Lung (tissue), 12 donors: ENCODE data around the gene PLEKHD1. TPM values are rescaled to one million over a fixed set of nuclear protein-coding genes. Genes with fewer than 3 reads are reported as not detected.

Source experiments
- ATAC-seq: fragments of 200-7000 bp; cut with Tn5 transposase; one replicate; pipeline ENCODE4 v1.9.1; 2020; ENCODE audit warnings: moderate number of reproducible peaks; ENCODE audit not compliant: insufficient read depth, low FRiP score
- DNase-seq, 3 donors: peaks; one replicate each; pipeline ENCODE4 v3.0.0-alpha.2; 2013 to 2017
- H3K27ac ChIP-seq, 2 donors: one replicate each; pipeline ENCODE4 v1.5.1; 2013; ENCODE audit warnings: mild to moderate bottlenecking in 2 of 2, moderate library complexity in 2 of 2, control low read depth in 1 of 2, inconsistent platforms in 1 of 2, low read depth in 1 of 2, low read length in 1 of 2
- H3K27me3 ChIP-seq, 3 donors: one replicate each; pipeline ENCODE4 v1.5.1; 2013; ENCODE audit warnings: low read length in 2 of 3; ENCODE audit not compliant: control insufficient read depth in 3 of 3, insufficient read depth in 3 of 3
- H3K36me3 ChIP-seq, 4 donors: one replicate each; pipeline ENCODE4 v1.5.1; 2013; ENCODE audit warnings: low read length in 4 of 4, mild to moderate bottlenecking in 1 of 4, moderate library complexity in 1 of 4; ENCODE audit not compliant: control insufficient read depth in 4 of 4, insufficient read depth in 4 of 4
- H3K4me1 ChIP-seq, 5 donors: one replicate each; pipeline ENCODE4 v1.5.1; 2013; ENCODE audit warnings: low read length in 5 of 5, mild to moderate bottlenecking in 2 of 5, moderate library complexity in 1 of 5; ENCODE audit not compliant: control insufficient read depth in 5 of 5, insufficient read depth in 5 of 5
- H3K4me3 ChIP-seq: one replicate; pipeline ENCODE4 v1.5.1; 2013; ENCODE audit warnings: mild to moderate bottlenecking, control low read depth, moderate library complexity
- H3K9ac ChIP-seq, 2 donors: one replicate each; pipeline ENCODE4 v1.5.1; 2013; ENCODE audit warnings: low read length in 2 of 2, control low read depth in 1 of 2; ENCODE audit not compliant: insufficient read depth in 1 of 2
- H3K9me3 ChIP-seq, 4 donors: one replicate each; pipeline ENCODE4 v1.5.1; 2013; ENCODE audit warnings: low read length in 3 of 4, mild to moderate bottlenecking in 1 of 4, moderate library complexity in 1 of 4; ENCODE audit not compliant: control insufficient read depth in 4 of 4, insufficient read depth in 3 of 4
- WGBS, 2 donors: extraction: QIAGEN DNeasy Blood & Tissue Kit; methylation state at CpG; one replicate each; pipeline ENCODE4 v1.1.7; 2013; 5-methylcytosine and 5-hydroxymethylcytosine counted together
- polyA plus RNA-seq, 2 donors: library from polyadenylated mRNA; stranded (reverse); fragments of 200-250 nt; gene quantifications; one replicate each; pipeline ENCODE4 v1.2.1, GENCODE V29; 2013
- total RNA-seq, 2 donors: library from RNA; depleted of rRNA in 1 of 2; stranded (reverse); fragments of >200 nt in 1 of 2; gene quantifications; one replicate each; pipeline ENCODE4 v1.2.1, GENCODE V29; 2014 to 2021
- TF ChIP-seq, protein P1 (sequence below): IDR thresholded peaks from 2 replicates; pipeline ENCODE4 v1.5.1; 2012; ENCODE audit warnings: mild to moderate bottlenecking; ENCODE audit errors: control extremely low read depth, extremely low read depth
- donor health status: control.
- donor health status: control.
- donor health status: Bipolar disorder and iron deficiency.
- donor health status: healthy.
- donor health status: DM: yes; HTN: yes; CAD: no.

PLEKHD1 gene
- total and polyA plus RNA-seq, 4 donors: 0.11 to 0.83 (median 0.33) TPM; not detected in 1

DNA sequence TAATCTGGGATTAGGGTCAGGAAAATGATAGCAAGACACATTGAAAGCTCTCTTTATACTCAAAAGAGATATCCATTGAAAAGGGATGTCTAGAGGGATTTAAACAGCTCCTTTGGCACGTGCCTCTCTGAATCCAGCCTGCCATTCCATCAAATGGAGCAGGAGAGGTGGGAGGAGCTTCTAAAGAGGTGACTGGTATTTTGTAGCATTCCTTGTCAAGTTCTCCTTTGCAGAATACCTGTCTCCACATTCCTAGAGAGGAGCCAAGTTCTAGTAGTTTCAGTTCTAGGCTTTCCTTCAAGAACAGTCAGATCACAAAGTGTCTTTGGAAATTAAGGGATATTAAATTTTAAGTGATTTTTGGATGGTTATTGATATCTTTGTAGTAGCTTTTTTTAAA, 25.4 kb upstream of the PLEKHD1 start:
- Histone ChIP-seq H3K9ac (no peak overlapping the region), H3K36me3 (peaks cover 13 to 46% (median 17%) of the 10 kb centered on the region in 4 donors), H3K4me3 (no peak overlapping the region), H3K27ac (no peak overlapping the region), H3K4me1 (no peaks in the 10 kb centered on the region), H3K9me3 (no peaks in the 10 kb centered on the region), H3K27me3 (no peaks in the 10 kb centered on the region)
- DNase-seq (peak in 1 of 3 donors; percentile 19), ATAC-seq (no peak)
- 60 to 83% methylated on average over 1 of the region's 1 CpG for WGBS, 2 donors
- TF ChIP-seq, protein P1, sequence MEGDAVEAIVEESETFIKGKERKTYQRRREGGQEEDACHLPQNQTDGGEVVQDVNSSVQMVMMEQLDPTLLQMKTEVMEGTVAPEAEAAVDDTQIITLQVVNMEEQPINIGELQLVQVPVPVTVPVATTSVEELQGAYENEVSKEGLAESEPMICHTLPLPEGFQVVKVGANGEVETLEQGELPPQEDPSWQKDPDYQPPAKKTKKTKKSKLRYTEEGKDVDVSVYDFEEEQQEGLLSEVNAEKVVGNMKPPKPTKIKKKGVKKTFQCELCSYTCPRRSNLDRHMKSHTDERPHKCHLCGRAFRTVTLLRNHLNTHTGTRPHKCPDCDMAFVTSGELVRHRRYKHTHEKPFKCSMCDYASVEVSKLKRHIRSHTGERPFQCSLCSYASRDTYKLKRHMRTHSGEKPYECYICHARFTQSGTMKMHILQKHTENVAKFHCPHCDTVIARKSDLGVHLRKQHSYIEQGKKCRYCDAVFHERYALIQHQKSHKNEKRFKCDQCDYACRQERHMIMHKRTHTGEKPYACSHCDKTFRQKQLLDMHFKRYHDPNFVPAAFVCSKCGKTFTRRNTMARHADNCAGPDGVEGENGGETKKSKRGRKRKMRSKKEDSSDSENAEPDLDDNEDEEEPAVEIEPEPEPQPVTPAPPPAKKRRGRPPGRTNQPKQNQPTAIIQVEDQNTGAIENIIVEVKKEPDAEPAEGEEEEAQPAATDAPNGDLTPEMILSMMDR: no peak

DNA sequence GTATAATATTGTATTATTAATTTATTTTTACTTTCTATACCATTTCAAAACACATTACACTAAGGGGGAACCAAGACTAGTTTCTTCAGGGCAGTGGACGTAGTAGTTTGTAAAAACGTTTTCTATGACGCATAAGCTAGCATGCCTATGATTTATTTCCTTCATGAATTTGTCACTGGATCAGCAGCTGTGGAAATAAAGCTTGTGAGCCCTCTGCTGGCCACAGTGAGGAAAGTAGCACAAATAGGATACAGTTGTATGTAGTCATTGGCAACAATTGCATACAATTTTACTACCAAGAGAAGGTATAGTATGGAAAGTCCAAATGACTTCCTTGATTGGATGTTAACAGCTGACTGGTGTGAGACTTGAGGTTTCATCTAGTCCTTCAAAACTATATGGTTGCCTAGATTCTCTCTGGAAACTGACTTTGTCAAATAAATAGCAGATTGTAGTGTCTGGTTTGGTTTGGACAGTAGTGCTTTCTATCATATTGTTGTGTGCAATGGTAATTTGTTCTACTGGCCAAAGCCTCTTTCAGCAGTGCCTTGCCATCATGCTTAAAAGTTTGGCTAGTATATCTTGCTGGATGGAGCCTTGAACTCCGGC, 24.3 kb upstream of the PLEKHD1 start:
- TF ChIP-seq, protein P1: peak; percentile 79
- no peak overlapping the region for H3K27ac ChIP-seq
- DNase-seq (peak; percentile 76 to 87 (median 82)), ATAC-seq (peak; percentile 74)
- WGBS, 2 donors: 26% methylated on average over 4 of the region's 4 CpGs
- no peak overlapping the region for H3K4me3 ChIP-seq
- no peaks in the 10 kb centered on the region for H3K9me3 ChIP-seq
- no peaks in the 10 kb centered on the region for H3K4me1 ChIP-seq
- H3K36me3 ChIP-seq: peaks cover 13 to 41% (median 17%) of the 10 kb centered on the region in 4 donors
- no peaks in the 10 kb centered on the region for H3K27me3 ChIP-seq
- H3K9ac ChIP-seq: no peak overlapping the region

DNA sequence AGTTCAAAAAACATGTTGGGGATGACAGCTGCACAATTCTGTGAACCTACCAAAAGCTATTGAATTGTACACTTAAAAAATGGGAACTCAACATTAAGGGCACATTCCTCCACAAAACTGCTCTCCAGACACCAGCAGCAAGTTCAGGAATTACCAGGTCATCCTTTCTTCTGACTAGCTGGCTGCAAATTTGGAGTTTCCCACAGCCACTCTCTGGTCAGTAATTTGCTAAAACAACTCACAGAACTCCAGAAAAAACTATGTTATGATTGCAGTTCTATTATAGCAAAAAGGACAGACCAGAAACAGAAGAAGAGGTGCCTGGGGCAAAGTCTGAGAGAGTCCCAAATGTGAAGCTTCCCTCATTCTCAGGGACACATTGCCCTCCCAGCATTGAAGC, 20.1 kb upstream of the PLEKHD1 start:
- H3K36me3 ChIP-seq: peaks cover 0 to 16% (median 6%) of the 10 kb centered on the region in 4 donors
- no peaks in the 10 kb centered on the region for H3K9me3 ChIP-seq
- no peaks in the 10 kb centered on the region for H3K4me1 ChIP-seq
- ATAC-seq (no peak), DNase-seq (no peak)
- no peak overlapping the region for H3K4me3 ChIP-seq
- no peaks in the 10 kb centered on the region for H3K27me3 ChIP-seq
- H3K9ac ChIP-seq: no peak overlapping the region
- TF ChIP-seq, protein P1: no peak
- H3K27ac ChIP-seq: no peak overlapping the region

DNA sequence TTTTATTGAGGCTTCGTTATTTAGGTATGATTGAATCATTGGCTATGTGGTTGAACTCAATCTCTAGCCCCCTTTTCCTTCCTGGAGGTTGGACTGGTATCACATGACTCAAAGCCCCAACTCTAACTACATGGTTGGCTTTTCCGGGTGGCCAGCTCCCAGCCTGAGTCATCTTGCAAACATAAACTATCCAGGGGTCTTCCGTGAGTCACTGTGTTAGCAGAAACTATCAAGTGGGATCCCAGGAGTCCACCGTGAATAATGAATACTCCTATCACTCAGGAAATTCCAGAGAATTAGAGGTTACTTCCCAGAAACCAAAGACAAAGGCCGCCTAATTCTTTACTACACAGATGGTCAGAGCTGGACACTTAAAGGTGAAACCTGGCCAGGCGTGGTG, 19.7 kb upstream of the PLEKHD1 start:
- TF ChIP-seq, protein P1: no peak
- DNase-seq (no peak), ATAC-seq (no peak)

More for the DNA sequence above, 19.7 kb upstream of the PLEKHD1 start:
- no peak overlapping the region for H3K27ac ChIP-seq
- 77 to 90% methylated on average over 6 of the region's 6 CpGs for WGBS, 2 donors
- no peaks in the 10 kb centered on the region for H3K4me1 ChIP-seq
- no peaks in the 10 kb centered on the region for H3K9me3 ChIP-seq
- no peaks in the 10 kb centered on the region for H3K27me3 ChIP-seq
- H3K4me3 ChIP-seq: no peak overlapping the region
- H3K9ac ChIP-seq: no peak overlapping the region
- peaks cover 0 to 12% (median 6%) of the 10 kb centered on the region in 4 donors for H3K36me3 ChIP-seq
